ENCODE results near the gene PSPN.

PSPN gene

GRCh38 chr19:6325614-6326013 lies 50.1 kb downstream of the PSPN start:
- DNase-seq (ENCODE audit: low spot score) = no peak

Data from AG08396 (cell line).